NT2/D1 (cell line): ENCODE data around the gene PDLIM5.

Experiments
- YY1 ChIP-seq: IDR thresholded peaks from 2 replicates; pipeline ENCODE4 v1.6.1; 2011; ENCODE audit not compliant: insufficient read length, insufficient read depth
- ZNF274 ChIP-seq: IDR thresholded peaks from 2 replicates; pipeline ENCODE4 v1.6.1; 2011; ENCODE audit warnings: mild to moderate bottlenecking, low read depth, low read length

- no peak for TF ChIP-seq ZNF274
- no peak for TF ChIP-seq YY1
Measured at GRCh38 chr4:94506822-94507221, 55.1 kb downstream of the PDLIM5 start.
